ENCODE results near the gene PRKCQ.

PRKCQ gene

GRCh38 chr10:6579904-6580278 is at the start of gene PRKCQ:
TSS of gene PRKCQ (minus strand) at chr10:6580276. CDS start at chr10:6515135, 65,141 bp downstream.
- DNase-seq = no peak
- Histone ChIP-seq H3K27me3 (ENCODE audit: insufficient read depth, low read depth, severe bottlenecking) (peaks cover 14% of the 10 kb centered on the region), H3K27ac (no peak within 1 kb of the TSS), H3K4me3 (ENCODE audit: low read depth, low read length) (no peak within 1 kb of the TSS), H3K9me3 (ENCODE audit: severe bottlenecking) (no peaks in the 10 kb centered on the region), H3K36me3 (no peaks in the 10 kb centered on the region)
- no peak for TF ChIP-seq CTCF (IDR thresholded peaks at IDR 0.05; ENCODE audit: low read depth, low read length)

- DNase-seq = no peak
- H3K4me3 ChIP-seq (ENCODE audit: low read depth, low read length) = no peak overlapping the region
- H3K27me3 ChIP-seq (ENCODE audit: insufficient read depth, low read depth, severe bottlenecking) = peaks cover 6% of the 10 kb centered on the region
- TF ChIP-seq CTCF (IDR thresholded peaks at IDR 0.05; ENCODE audit: low read depth, low read length) = no peak
- H3K9me3 ChIP-seq (ENCODE audit: severe bottlenecking) = no peaks in the 10 kb centered on the region
- H3K36me3 ChIP-seq = no peaks in the 10 kb centered on the region
- no peak overlapping the region for H3K27ac ChIP-seq
These were observed 45.4 kb upstream of the PRKCQ start for GRCh38 chr10:6625428-6625827.

GRCh38 chr10:6624392-6624791 is 44.3 kb upstream of the PRKCQ start:
- DNase-seq = no peak
- Histone ChIP-seq H3K27ac (no peak overlapping the region), H3K27me3 (ENCODE audit: insufficient read depth, low read depth, severe bottlenecking) (peaks cover 6% of the 10 kb centered on the region), H3K9me3 (ENCODE audit: severe bottlenecking) (no peaks in the 10 kb centered on the region), H3K36me3 (no peaks in the 10 kb centered on the region), H3K4me3 (ENCODE audit: low read depth, low read length) (no peak overlapping the region)
- TF ChIP-seq CTCF (IDR thresholded peaks at IDR 0.05; ENCODE audit: low read depth, low read length) = no peak

- Histone ChIP-seq H3K4me3 (ENCODE audit: low read depth, low read length) (no peak overlapping the region), H3K27me3 (ENCODE audit: insufficient read depth, low read depth, severe bottlenecking) (peaks cover 6% of the 10 kb centered on the region), H3K9me3 (ENCODE audit: severe bottlenecking) (no peaks in the 10 kb centered on the region), H3K27ac (no peak overlapping the region), H3K36me3 (no peaks in the 10 kb centered on the region)
- no peak for TF ChIP-seq CTCF (IDR thresholded peaks at IDR 0.05; ENCODE audit: low read depth, low read length)
- no peak for DNase-seq
These were observed 42.8 kb upstream of the PRKCQ start for GRCh38 chr10:6622921-6623320.

- Histone ChIP-seq H3K36me3 (no peaks in the 10 kb centered on the region), H3K27ac (no peak overlapping the region), H3K27me3 (ENCODE audit: insufficient read depth, low read depth, severe bottlenecking) (peaks cover 6% of the 10 kb centered on the region), H3K4me3 (ENCODE audit: low read depth, low read length) (no peak overlapping the region), H3K9me3 (ENCODE audit: severe bottlenecking) (no peaks in the 10 kb centered on the region)
- no peak for DNase-seq
- TF ChIP-seq CTCF (IDR thresholded peaks at IDR 0.05; ENCODE audit: low read depth, low read length) = no peak
These were observed 41.5 kb upstream of the PRKCQ start for GRCh38 chr10:6621536-6621935.

- DNase-seq = no peak
- Histone ChIP-seq H3K27me3 (ENCODE audit: insufficient read depth, low read depth, severe bottlenecking) (peaks cover 6% of the 10 kb centered on the region), H3K27ac (no peak overlapping the region), H3K36me3 (no peaks in the 10 kb centered on the region), H3K9me3 (ENCODE audit: severe bottlenecking) (no peaks in the 10 kb centered on the region), H3K4me3 (ENCODE audit: low read depth, low read length) (no peak overlapping the region)
- TF ChIP-seq CTCF (IDR thresholded peaks at IDR 0.05; ENCODE audit: low read depth, low read length) = no peak
These were observed 39.6 kb upstream of the PRKCQ start for GRCh38 chr10:6619660-6620059.

Measured in WERI-Rb-1 (cell line).